Measurements from ENCODE around the gene IFI30. TPM values are rescaled to one million over a fixed set of nuclear protein-coding genes. Genes with fewer than 3 reads are reported as not detected.

The IFI30 gene
- total RNA-seq, 1 donor from 2014 or later = 682 TPM

DNA sequence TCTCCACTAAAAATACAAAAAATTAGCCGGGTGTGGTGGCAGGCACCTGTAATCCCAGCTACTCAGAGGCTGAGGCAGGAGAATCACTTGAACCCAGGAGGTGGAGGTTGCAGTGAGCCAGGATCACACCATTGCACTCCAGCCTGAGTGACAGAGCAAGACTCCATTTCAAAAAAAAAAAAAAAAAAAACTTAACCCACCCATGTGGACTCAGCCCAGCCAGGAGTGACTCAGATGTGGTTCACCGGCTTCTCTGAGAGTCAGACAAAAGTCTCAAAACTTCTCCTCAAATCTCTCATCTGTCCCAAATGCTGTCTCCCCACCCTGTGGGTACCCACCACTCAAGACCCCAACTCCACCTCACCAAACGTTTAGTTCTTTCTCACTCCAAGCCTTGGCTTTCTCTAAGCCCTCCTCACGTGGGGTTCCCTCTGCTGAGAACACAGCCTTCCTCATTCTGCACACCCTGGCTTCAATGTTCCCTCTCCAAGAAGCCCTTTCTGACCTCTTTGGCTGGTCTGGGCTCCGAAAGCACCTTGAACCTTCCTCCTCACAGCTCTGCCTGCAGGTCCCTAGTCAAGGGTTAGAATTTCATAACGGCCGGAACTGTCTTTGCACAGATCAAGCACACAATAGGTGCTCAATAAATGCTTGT lies 41.3 kb downstream of the IFI30 start:
- TF ChIP-seq, protein P1, sequence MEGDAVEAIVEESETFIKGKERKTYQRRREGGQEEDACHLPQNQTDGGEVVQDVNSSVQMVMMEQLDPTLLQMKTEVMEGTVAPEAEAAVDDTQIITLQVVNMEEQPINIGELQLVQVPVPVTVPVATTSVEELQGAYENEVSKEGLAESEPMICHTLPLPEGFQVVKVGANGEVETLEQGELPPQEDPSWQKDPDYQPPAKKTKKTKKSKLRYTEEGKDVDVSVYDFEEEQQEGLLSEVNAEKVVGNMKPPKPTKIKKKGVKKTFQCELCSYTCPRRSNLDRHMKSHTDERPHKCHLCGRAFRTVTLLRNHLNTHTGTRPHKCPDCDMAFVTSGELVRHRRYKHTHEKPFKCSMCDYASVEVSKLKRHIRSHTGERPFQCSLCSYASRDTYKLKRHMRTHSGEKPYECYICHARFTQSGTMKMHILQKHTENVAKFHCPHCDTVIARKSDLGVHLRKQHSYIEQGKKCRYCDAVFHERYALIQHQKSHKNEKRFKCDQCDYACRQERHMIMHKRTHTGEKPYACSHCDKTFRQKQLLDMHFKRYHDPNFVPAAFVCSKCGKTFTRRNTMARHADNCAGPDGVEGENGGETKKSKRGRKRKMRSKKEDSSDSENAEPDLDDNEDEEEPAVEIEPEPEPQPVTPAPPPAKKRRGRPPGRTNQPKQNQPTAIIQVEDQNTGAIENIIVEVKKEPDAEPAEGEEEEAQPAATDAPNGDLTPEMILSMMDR (IDR thresholded peaks at IDR 0.05) = no peak
- no peak for ATAC-seq
- intact Hi-C loops (cut with DNase I) = no loop called here

DNA sequence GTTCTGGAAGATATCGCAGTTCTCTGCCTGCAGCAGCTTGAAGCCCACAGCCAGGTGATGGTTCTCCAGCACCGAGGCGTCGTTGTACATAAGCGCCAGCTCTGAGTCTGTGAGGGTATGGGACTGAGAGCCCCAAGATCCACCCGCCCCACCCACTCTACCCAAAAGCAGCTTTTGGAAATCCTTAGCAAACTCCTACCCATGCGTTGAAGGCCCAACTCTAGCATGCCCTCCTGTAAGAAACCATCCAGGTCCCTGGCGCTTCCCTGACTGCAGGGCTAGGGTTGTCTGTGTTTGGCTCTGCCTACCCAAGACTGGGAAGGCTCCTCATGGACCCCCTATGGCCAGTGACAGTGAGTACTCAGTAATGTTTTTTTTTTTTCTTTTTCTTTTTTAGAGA lies 43.2 kb downstream of the IFI30 start:
- H3K4me1 ChIP-seq = no peaks in the 10 kb centered on the region
- TF ChIP-seq, protein P1 (IDR thresholded peaks at IDR 0.05) = no peak

More for the DNA sequence above, 41.3 kb downstream of the IFI30 start:
- Histone ChIP-seq H3K27ac (no peak overlapping the region), H3K4me1 (no peaks in the 10 kb centered on the region), H3K4me3 (no peak overlapping the region), H3K36me3 (no peaks in the 10 kb centered on the region), H3K9me3 (no peaks in the 10 kb centered on the region), H3K27me3 (ENCODE audit: low read depth) (peaks cover 5% of the 10 kb centered on the region)
- no peak for DNase-seq

DNA sequence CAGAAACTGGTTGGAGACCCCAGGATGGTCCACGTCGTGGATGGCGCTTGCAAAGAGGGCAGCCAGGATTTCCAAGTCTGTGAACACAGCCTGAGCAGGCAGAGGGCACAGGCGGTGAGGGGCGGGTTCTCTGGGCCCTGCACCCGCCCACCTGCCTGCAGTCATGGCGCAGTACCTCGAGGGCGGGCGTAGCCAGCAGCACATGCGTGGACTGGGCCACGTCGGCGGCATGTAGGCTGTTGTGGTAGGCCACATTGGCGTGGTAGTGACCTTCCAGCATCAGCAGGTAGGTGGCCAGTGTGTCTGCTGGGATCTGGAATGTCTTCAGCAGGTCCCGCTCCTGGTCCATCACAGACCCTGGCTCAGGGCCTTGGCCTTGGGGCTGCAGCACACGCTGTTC lies 44.5 kb downstream of the IFI30 start:
- Histone ChIP-seq H3K27me3 (ENCODE audit: low read depth) (no peaks in the 10 kb centered on the region), H3K4me1 (no peaks in the 10 kb centered on the region)
- intact Hi-C loops (cut with DNase I) = no loop called here

More for the DNA sequence above, 43.2 kb downstream of the IFI30 start:
- intact Hi-C loops (cut with DNase I) = no loop called here
- DNase-seq (no peak), ATAC-seq (no peak)
- H3K36me3 ChIP-seq = no peaks in the 10 kb centered on the region
- no peaks in the 10 kb centered on the region for H3K27me3 ChIP-seq (ENCODE audit: low read depth)
- no peak overlapping the region for H3K4me3 ChIP-seq
- no peak overlapping the region for H3K27ac ChIP-seq
- H3K9me3 ChIP-seq = no peaks in the 10 kb centered on the region

DNA sequence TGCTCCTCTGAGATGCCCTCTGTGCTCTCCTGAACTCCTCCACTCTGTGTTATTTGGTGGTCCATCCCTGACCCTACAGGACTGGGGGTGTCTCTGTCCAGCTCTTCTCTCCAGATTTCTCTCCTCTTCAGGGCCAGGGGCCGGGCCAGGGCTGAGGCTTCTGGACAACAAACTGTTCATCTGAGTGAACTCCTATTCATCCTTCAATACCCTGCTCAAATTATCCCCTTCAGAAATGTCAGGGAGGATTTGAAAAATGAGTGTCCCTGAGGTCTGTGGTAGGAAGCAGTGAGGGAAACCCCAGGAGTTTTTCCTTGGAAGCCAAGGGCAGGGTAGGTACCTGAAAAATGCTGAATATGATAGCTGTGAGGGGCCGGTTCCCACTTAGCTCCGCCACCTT lies 45.0 kb downstream of the IFI30 start:
- intact Hi-C loops (cut with DNase I) = no loop called here
- no peak for ATAC-seq
- Histone ChIP-seq H3K4me3 (no peak overlapping the region), H3K27ac (no peak overlapping the region), H3K9me3 (no peaks in the 10 kb centered on the region), H3K27me3 (ENCODE audit: low read depth) (no peaks in the 10 kb centered on the region), H3K4me1 (no peaks in the 10 kb centered on the region), H3K36me3 (no peaks in the 10 kb centered on the region)
- DNase-seq = no peak
- TF ChIP-seq, protein P1 (IDR thresholded peaks at IDR 0.05) = no peak

More for the DNA sequence above, 44.5 kb downstream of the IFI30 start:
- Histone ChIP-seq H3K27ac (no peak overlapping the region), H3K9me3 (no peaks in the 10 kb centered on the region), H3K36me3 (no peaks in the 10 kb centered on the region), H3K4me3 (no peak overlapping the region)
- TF ChIP-seq, protein P1 (IDR thresholded peaks at IDR 0.05) = no peak
- ATAC-seq (no peak), DNase-seq (no peak)

DNA sequence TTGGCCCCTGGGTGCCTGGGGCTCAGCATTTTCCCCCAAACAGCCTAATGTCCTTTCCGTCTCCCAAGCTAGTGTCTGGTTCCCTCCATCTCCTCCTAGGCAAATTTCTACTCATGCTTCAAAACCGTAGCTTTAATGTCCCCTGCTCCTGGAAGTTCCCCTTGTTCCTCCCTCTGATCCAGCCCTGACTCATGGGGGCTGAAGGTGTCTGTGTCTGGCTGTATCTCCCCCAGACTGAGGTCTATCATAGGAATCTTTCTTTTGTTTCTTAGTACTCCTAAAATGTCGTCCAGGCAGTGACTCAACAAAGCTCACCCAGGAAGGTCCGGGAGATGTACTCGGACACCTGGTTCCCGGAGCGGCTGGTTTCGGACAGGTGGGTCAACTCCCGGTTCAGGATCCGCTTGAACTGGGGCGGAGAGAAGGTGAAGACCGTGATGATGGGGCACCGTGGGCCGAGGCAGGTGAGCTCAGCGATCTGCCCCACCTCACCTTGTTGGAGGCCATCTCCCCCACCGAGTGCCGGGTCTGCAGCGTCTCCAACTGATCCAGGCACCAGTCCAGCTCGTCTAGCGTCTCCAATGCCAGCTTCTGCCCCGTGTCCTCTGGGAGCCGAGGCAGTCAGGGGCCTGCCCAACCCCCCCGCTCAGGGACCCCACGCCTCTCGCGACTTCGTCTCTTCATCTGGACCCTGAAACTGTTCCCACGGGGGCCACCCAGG lies 46.5 kb downstream of the IFI30 start:
- no peak for ATAC-seq
- H3K27ac ChIP-seq = no peak overlapping the region
- no peaks in the 10 kb centered on the region for H3K9me3 ChIP-seq
- no peak overlapping the region for H3K4me3 ChIP-seq
- peaks cover 11% of the 10 kb centered on the region for H3K4me1 ChIP-seq
- TF ChIP-seq, protein P1 (IDR thresholded peaks at IDR 0.05) = no peak
- no peaks in the 10 kb centered on the region for H3K36me3 ChIP-seq
- intact Hi-C loops (cut with DNase I) = no loop called here
- DNase-seq = no peak
- peaks cover 4% of the 10 kb centered on the region for H3K27me3 ChIP-seq (ENCODE audit: low read depth)

All from lower lobe of right lung (tissue), 2 donors.